Measurements from ENCODE around the gene EHBP1.

The EHBP1 gene

DNA sequence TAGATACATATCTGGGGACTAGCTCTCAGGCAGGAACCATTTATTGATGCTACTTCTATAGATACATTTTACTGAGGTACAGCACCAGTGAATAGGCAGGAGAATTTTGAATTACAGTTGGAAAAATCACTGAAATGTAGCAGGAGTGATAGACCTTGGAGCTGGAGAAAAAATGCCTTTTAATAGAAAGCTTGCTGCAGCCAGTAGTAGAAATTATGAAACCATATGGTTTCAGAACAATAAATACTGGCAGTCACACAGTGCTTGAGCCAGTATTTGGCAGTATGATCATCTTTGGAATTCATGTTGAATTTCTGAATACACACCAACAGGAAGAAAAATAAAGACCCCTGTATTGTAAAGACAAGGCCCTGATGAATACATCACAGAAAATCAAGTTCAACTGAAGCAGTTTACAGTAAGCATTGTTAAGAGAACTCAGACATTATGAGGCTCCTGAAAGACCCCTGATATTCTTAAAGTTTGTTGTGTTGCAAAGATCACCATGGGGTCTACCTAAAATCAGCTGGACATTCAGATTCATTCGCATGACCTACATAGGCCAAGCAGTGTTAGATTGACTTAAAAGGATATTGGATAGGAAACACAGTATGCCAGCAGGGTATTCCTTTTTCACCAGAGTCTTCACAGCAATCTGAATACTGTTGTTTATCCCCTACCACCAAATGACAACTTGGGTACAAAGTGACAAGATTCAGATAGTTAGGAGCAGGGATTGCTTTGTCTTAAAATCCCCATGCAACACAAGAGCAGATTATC is 139.0 kb downstream of the EHBP1 start:
- Histone ChIP-seq H2AFZ (ENCODE audit: low read length) (no peak overlapping the region), H3K4me3 (ENCODE audit: low read length, poor library complexity, severe bottlenecking) (no peak overlapping the region), H4K20me1 (ENCODE audit: insufficient read depth, low read length, poor library complexity, severe bottlenecking) (no peaks in the 10 kb centered on the region), H3K4me2 (ENCODE audit: low read depth, low read length, poor library complexity, severe bottlenecking) (no peak overlapping the region), H3K79me2 (ENCODE audit: insufficient read depth, low read length) (no peaks in the 10 kb centered on the region), H3K9me3 (ENCODE audit: insufficient read depth, low read depth, low read length) (no peaks in the 10 kb centered on the region), H3K9ac (ENCODE audit: low read depth, low read length, poor library complexity, severe bottlenecking) (no peak overlapping the region), H3K27me3 (ENCODE audit: insufficient read depth, low read length, poor library complexity, severe bottlenecking) (no peaks in the 10 kb centered on the region), H3K36me3 (ENCODE audit: insufficient read depth, low read length) (no peaks in the 10 kb centered on the region), H3K4me1 (ENCODE audit: insufficient read depth, low read length, poor library complexity, severe bottlenecking) (no peaks in the 10 kb centered on the region), H3F3A (ENCODE audit: low read depth) (no peaks in the 10 kb centered on the region), H3K9me2 (replicated peaks; ENCODE audit: low read depth, low read length) (no peaks in the 10 kb centered on the region)
- TF ChIP-seq, protein P1, sequence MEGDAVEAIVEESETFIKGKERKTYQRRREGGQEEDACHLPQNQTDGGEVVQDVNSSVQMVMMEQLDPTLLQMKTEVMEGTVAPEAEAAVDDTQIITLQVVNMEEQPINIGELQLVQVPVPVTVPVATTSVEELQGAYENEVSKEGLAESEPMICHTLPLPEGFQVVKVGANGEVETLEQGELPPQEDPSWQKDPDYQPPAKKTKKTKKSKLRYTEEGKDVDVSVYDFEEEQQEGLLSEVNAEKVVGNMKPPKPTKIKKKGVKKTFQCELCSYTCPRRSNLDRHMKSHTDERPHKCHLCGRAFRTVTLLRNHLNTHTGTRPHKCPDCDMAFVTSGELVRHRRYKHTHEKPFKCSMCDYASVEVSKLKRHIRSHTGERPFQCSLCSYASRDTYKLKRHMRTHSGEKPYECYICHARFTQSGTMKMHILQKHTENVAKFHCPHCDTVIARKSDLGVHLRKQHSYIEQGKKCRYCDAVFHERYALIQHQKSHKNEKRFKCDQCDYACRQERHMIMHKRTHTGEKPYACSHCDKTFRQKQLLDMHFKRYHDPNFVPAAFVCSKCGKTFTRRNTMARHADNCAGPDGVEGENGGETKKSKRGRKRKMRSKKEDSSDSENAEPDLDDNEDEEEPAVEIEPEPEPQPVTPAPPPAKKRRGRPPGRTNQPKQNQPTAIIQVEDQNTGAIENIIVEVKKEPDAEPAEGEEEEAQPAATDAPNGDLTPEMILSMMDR (conservative IDR thresholded peaks at IDR 0.05; ENCODE audit: low read length) = no peak
- no peak for TF ChIP-seq EZH2phosphoT487 (IDR thresholded peaks at IDR 0.05; ENCODE audit: borderline replicate concordance)

DNA sequence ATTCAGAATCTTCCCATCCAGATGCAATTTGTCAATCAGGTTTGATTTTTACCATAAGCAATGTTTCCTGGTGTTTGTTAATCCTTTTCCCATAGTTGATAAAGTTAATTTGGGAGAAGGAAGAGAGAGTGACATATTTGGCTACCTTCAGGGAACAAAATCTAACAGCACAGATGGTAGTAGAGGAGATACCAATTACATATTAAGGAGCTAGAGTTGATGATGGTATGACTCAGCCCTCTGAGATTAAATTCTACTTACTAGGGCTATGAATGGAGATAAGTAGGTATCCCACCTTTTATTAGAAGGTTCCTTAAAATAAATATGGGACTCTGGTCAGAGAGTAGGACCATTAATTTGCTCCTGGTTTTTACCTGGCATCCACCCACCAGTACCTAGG is 139.7 kb downstream of the EHBP1 start:
- Histone ChIP-seq H3K9me2 (replicated peaks; ENCODE audit: low read depth, low read length) (no peaks in the 10 kb centered on the region), H3K4me3 (ENCODE audit: low read length, poor library complexity, severe bottlenecking) (no peak overlapping the region), H3K27me3 (ENCODE audit: insufficient read depth, low read length, poor library complexity, severe bottlenecking) (no peaks in the 10 kb centered on the region), H3K9ac (ENCODE audit: low read depth, low read length, poor library complexity, severe bottlenecking) (no peak overlapping the region), H3K4me2 (ENCODE audit: low read depth, low read length, poor library complexity, severe bottlenecking) (no peak overlapping the region), H3K36me3 (ENCODE audit: insufficient read depth, low read length) (no peaks in the 10 kb centered on the region), H3K9me3 (ENCODE audit: insufficient read depth, low read depth, low read length) (no peaks in the 10 kb centered on the region), H3F3A (ENCODE audit: low read depth) (no peaks in the 10 kb centered on the region), H3K4me1 (ENCODE audit: insufficient read depth, low read length, poor library complexity, severe bottlenecking) (no peaks in the 10 kb centered on the region), H2AFZ (ENCODE audit: low read length) (no peak overlapping the region), H4K20me1 (ENCODE audit: insufficient read depth, low read length, poor library complexity, severe bottlenecking) (no peaks in the 10 kb centered on the region), H3K79me2 (ENCODE audit: insufficient read depth, low read length) (no peaks in the 10 kb centered on the region)
- no peak for TF ChIP-seq EZH2phosphoT487 (IDR thresholded peaks at IDR 0.05; ENCODE audit: borderline replicate concordance)
- TF ChIP-seq, protein P1 (conservative IDR thresholded peaks at IDR 0.05; ENCODE audit: low read length) = no peak

DNA sequence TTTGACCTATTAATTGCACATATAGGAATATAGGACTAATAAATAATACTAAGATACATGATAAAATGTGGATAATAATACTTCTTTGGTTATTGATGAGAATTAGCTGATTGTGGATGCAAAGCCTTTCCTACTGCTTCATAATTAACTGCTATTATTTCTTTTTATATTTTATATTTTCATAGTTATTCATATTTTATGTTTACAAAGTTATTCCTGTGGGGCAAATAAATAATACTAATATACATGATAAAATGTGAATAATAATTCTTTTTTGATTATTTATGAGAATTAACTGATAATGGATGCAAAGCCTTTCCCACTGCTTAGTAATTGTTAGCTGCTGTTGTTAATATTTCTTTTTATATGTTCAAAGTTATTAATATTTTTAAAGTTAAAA is 146.7 kb downstream of the EHBP1 start:
- Histone ChIP-seq H3K9me3 (ENCODE audit: insufficient read depth, low read depth, low read length) (no peaks in the 10 kb centered on the region), H3F3A (ENCODE audit: low read depth) (no peaks in the 10 kb centered on the region), H3K4me1 (ENCODE audit: insufficient read depth, low read length, poor library complexity, severe bottlenecking) (no peaks in the 10 kb centered on the region), H3K4me2 (ENCODE audit: low read depth, low read length, poor library complexity, severe bottlenecking) (no peak overlapping the region), H4K20me1 (ENCODE audit: insufficient read depth, low read length, poor library complexity, severe bottlenecking) (no peaks in the 10 kb centered on the region), H3K36me3 (ENCODE audit: insufficient read depth, low read length) (no peaks in the 10 kb centered on the region), H3K9me2 (replicated peaks; ENCODE audit: low read depth, low read length) (no peaks in the 10 kb centered on the region), H3K4me3 (ENCODE audit: low read length, poor library complexity, severe bottlenecking) (no peak overlapping the region), H3K9ac (ENCODE audit: low read depth, low read length, poor library complexity, severe bottlenecking) (no peak overlapping the region), H2AFZ (ENCODE audit: low read length) (no peak overlapping the region), H3K79me2 (ENCODE audit: insufficient read depth, low read length) (no peaks in the 10 kb centered on the region), H3K27me3 (ENCODE audit: insufficient read depth, low read length, poor library complexity, severe bottlenecking) (no peaks in the 10 kb centered on the region)
- TF ChIP-seq, protein P1 (conservative IDR thresholded peaks at IDR 0.05; ENCODE audit: low read length) = no peak
- TF ChIP-seq EZH2phosphoT487 (IDR thresholded peaks at IDR 0.05; ENCODE audit: borderline replicate concordance) = no peak
